CD4-positive, CD25-positive, alpha-beta regulatory T cell (primary cell): ENCODE data around the gene AUTS2. TPM values are rescaled to one million over a fixed set of nuclear protein-coding genes. Genes with fewer than 3 reads are reported as not detected.

Source experiments
- ATAC-seq, 2 donors: fragments of 150-1000 bp; cut with Tn5 transposase; one replicate each; pipeline ENCODE4 v1.10.0; 2021; ENCODE audit warnings: low read depth in 2 of 2, moderate number of reproducible peaks in 2 of 2, moderate library complexity in 1 of 2
- DNase-seq, 3 donors: peaks; one replicate each; pipeline versions ENCODE4 v3.0.0 to v3.0.0-alpha.2; 2012 to 2022; ENCODE audit warnings: mixed read lengths in 1 of 3
- H3K27ac ChIP-seq: one replicate; pipeline ENCODE4 v1.7.0; 2013; ENCODE audit warnings: mild to moderate bottlenecking, low read length; ENCODE audit not compliant: insufficient read depth, poor library complexity, severe bottlenecking
- H3K27me3 ChIP-seq: one replicate; pipeline ENCODE4 v1.7.0; 2013; ENCODE audit warnings: low read length; ENCODE audit not compliant: control insufficient read depth, insufficient read depth
- H3K36me3 ChIP-seq: one replicate; pipeline ENCODE4 v1.7.0; 2013; ENCODE audit warnings: mild to moderate bottlenecking, low read length, moderate library complexity; ENCODE audit not compliant: control insufficient read depth, insufficient read depth
- H3K4me1 ChIP-seq: 2 replicates; pipeline ENCODE4 v1.7.0; 2013; ENCODE audit warnings: mild to moderate bottlenecking, low read length; ENCODE audit not compliant: insufficient read depth, control insufficient read depth, poor library complexity, severe bottlenecking
- H3K4me3 ChIP-seq: one replicate; pipeline ENCODE4 v1.7.0; 2013; ENCODE audit warnings: low read depth, mild to moderate bottlenecking, low read length, moderate library complexity
- H3K9me3 ChIP-seq, 2 experiments: 1 replicate in 1 of 2; 2 replicates in 1 of 2; pipeline ENCODE4 v1.7.0; 2013; ENCODE audit warnings: low read length in 2 of 2, mild to moderate bottlenecking in 1 of 2, moderate library complexity in 1 of 2; ENCODE audit not compliant: control insufficient read depth in 2 of 2
- H3K27ac Mint-ChIP-seq, 3 donors: one replicate each; pipeline ENCODE4 v1.8.0; 2020 to 2022; ENCODE audit warnings: mild to moderate bottlenecking in 3 of 3, mixed read lengths in 3 of 3, moderate library complexity in 2 of 3
- H3K27me3 Mint-ChIP-seq: one replicate; pipeline ENCODE4 v1.8.0; 2022; ENCODE audit warnings: mild to moderate bottlenecking, mixed read lengths
- H3K36me3 Mint-ChIP-seq: one replicate; pipeline ENCODE4 v1.8.0; 2020; ENCODE audit warnings: mixed read lengths
- H3K4me1 Mint-ChIP-seq, 4 donors: one replicate each; pipeline ENCODE4 v1.8.0; 2020 to 2022; ENCODE audit warnings: mixed read lengths in 4 of 4, mild to moderate bottlenecking in 1 of 4
- H3K4me3 Mint-ChIP-seq, 4 donors: one replicate each; pipeline ENCODE4 v1.8.0; 2020 to 2022; ENCODE audit warnings: mild to moderate bottlenecking in 4 of 4, mixed read lengths in 4 of 4, moderate library complexity in 3 of 4
- H3K9me3 Mint-ChIP-seq, 7 donors: one replicate each; pipeline ENCODE4 v1.8.0; 2020 to 2022; ENCODE audit warnings: mixed read lengths in 7 of 7, mild to moderate bottlenecking in 3 of 7, moderate library complexity in 2 of 7
- polyA plus RNA-seq, 4 donors: library from polyadenylated mRNA; unstranded; fragments of 300-500 nt; fragmentation: Illumina TruSeq; gene quantifications; one replicate each; pipeline ENCODE4 v1.2.3, GENCODE V29; 2021
- total RNA-seq: library from RNA; stranded (reverse); gene quantifications from one replicate; pipeline ENCODE4 v1.2.3, GENCODE V29; 2022

AUTS2 gene
- total and polyA plus RNA-seq, 5 donors from 2014 or later: 0.47 to 32.4 (median 0.74) TPM

GRCh38 chr7:69719717-69720116 is 121.4 kb downstream of the AUTS2 start:
- Mint-ChIP-seq H3K36me3 (no peaks in the 10 kb centered on the region), H3K27me3 (no peaks in the 10 kb centered on the region), H3K4me1 (no peaks in the 10 kb centered on the region), H3K27ac (no peak overlapping the region), H3K9me3 (peaks cover 0 to 3% (median 0%) of the 10 kb centered on the region in 7 donors), H3K4me3 (no peak overlapping the region)
- Histone ChIP-seq H3K4me3 (no peak overlapping the region), H3K27me3 (no peaks in the 10 kb centered on the region), H3K4me1 (no peaks in the 10 kb centered on the region), H3K9me3 (no peaks in the 10 kb centered on the region), H3K36me3 (no peaks in the 10 kb centered on the region), H3K27ac (no peak overlapping the region)
- DNase-seq (no peak), ATAC-seq (no peak)

GRCh38 chr7:69722843-69723242 is 124.6 kb downstream of the AUTS2 start:
- Mint-ChIP-seq H3K4me1 (no peaks in the 10 kb centered on the region), H3K9me3 (peaks cover 0 to 5% (median 0%) of the 10 kb centered on the region in 7 donors), H3K27me3 (peaks cover 10% of the 10 kb centered on the region), H3K36me3 (no peaks in the 10 kb centered on the region), H3K4me3 (no peak overlapping the region), H3K27ac (no peak overlapping the region)
- Histone ChIP-seq H3K4me1 (no peaks in the 10 kb centered on the region), H3K4me3 (no peak overlapping the region), H3K27ac (no peak overlapping the region), H3K36me3 (no peaks in the 10 kb centered on the region), H3K27me3 (no peaks in the 10 kb centered on the region), H3K9me3 (no peaks in the 10 kb centered on the region)
- no peak for ATAC-seq
- DNase-seq: no peak

DNA sequence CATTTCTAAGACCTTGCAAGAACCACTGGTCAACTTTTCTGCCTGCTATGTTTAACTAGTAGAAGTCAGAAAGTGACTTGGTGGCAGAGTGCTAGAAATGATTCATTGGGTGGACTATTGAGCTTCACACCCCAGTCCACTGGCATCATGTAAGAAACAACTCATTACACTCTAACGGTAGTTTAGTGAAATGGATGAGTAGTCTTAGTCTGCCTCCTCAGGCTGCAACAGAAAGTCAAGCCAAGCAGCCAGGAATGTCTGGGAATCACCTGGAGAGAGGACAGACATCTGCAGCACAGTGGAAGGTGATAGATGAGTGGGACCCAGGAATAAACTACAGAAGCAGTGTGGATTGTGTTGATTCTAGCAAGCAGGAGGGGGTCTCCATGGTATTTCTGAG is 125.4 kb downstream of the AUTS2 start:
- peaks cover 10% of the 10 kb centered on the region for H3K27me3 Mint-ChIP-seq
- no peaks in the 10 kb centered on the region for H3K4me1 ChIP-seq
- ATAC-seq: no peak

GRCh38 chr7:69728304-69728703 is 130.0 kb downstream of the AUTS2 start:
- Histone ChIP-seq H3K27ac (no peak overlapping the region), H3K4me1 (no peaks in the 10 kb centered on the region), H3K27me3 (no peaks in the 10 kb centered on the region), H3K4me3 (no peak overlapping the region), H3K9me3 (no peaks in the 10 kb centered on the region), H3K36me3 (no peaks in the 10 kb centered on the region)
- Mint-ChIP-seq H3K36me3 (no peaks in the 10 kb centered on the region), H3K27me3 (peaks cover 10% of the 10 kb centered on the region), H3K27ac (no peak overlapping the region), H3K4me3 (no peak overlapping the region), H3K4me1 (no peaks in the 10 kb centered on the region), H3K9me3 (peaks cover 0 to 5% (median 0%) of the 10 kb centered on the region in 7 donors)
- ATAC-seq: no peak
- DNase-seq: no peak

More for the DNA sequence above, 125.4 kb downstream of the AUTS2 start:
- no peaks in the 10 kb centered on the region for H3K9me3 ChIP-seq
- no peaks in the 10 kb centered on the region for H3K36me3 ChIP-seq
- Mint-ChIP-seq H3K27ac (no peak overlapping the region), H3K9me3 (peaks cover 0 to 5% (median 0%) of the 10 kb centered on the region in 7 donors), H3K4me1 (no peaks in the 10 kb centered on the region), H3K36me3 (no peaks in the 10 kb centered on the region), H3K4me3 (no peak overlapping the region)
- no peak overlapping the region for H3K27ac ChIP-seq
- H3K27me3 ChIP-seq: no peaks in the 10 kb centered on the region
- DNase-seq: no peak
- no peak overlapping the region for H3K4me3 ChIP-seq

DNA sequence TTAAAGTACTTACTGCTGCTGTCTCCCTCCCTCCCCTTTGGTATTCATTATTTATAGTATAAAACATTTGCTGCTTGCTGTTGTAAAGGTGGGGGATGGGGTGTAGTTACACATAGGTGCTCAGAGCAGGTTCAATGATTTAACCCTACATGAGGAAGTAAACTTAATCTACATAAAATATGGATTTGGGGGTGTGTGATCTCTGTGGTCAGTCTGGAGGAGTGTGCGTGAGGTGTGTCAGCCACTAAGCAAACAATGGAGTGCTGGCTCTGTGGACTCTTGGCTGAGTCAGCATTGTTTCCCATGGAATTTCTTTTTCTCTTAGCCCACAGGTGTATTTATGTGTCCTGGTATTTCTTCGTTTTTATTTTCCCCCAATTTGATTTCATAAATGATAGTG is 133.9 kb downstream of the AUTS2 start:
- Histone ChIP-seq H3K4me1 (no peaks in the 10 kb centered on the region), H3K36me3 (no peaks in the 10 kb centered on the region), H3K27ac (no peak overlapping the region), H3K9me3 (no peaks in the 10 kb centered on the region), H3K27me3 (no peaks in the 10 kb centered on the region), H3K4me3 (no peak overlapping the region)
- Mint-ChIP-seq H3K9me3 (no peaks in the 10 kb centered on the region), H3K4me1 (no peaks in the 10 kb centered on the region), H3K36me3 (no peaks in the 10 kb centered on the region), H3K27ac (no peak overlapping the region), H3K27me3 (peaks cover 6% of the 10 kb centered on the region), H3K4me3 (no peak overlapping the region)
- DNase-seq (no peak), ATAC-seq (no peak)

GRCh38 chr7:69735582-69735981 is 137.3 kb downstream of the AUTS2 start:
- Mint-ChIP-seq H3K4me1 (peaks cover 2 to 13% (median 10%) of the 10 kb centered on the region in 4 donors), H3K27ac (no peak overlapping the region), H3K27me3 (peaks cover 6% of the 10 kb centered on the region), H3K9me3 (peaks cover 0 to 2% (median 0%) of the 10 kb centered on the region in 7 donors), H3K4me3 (no peak overlapping the region), H3K36me3 (no peaks in the 10 kb centered on the region)
- Histone ChIP-seq H3K36me3 (no peaks in the 10 kb centered on the region), H3K9me3 (no peaks in the 10 kb centered on the region), H3K4me3 (no peak overlapping the region), H3K4me1 (no peaks in the 10 kb centered on the region), H3K27me3 (no peaks in the 10 kb centered on the region), H3K27ac (no peak overlapping the region)
- no peak for DNase-seq
- no peak for ATAC-seq

- H3K4me3 Mint-ChIP-seq: no peak overlapping the region
- no peak overlapping the region for H3K4me3 ChIP-seq
- no peaks in the 10 kb centered on the region for H3K27me3 ChIP-seq
- no peaks in the 10 kb centered on the region for H3K36me3 Mint-ChIP-seq
- H3K4me1 ChIP-seq: no peaks in the 10 kb centered on the region
- peaks cover 6% of the 10 kb centered on the region for H3K27me3 Mint-ChIP-seq
- H3K9me3 Mint-ChIP-seq: peaks cover 0 to 2% (median 0%) of the 10 kb centered on the region in 7 donors
- no peak overlapping the region for H3K27ac Mint-ChIP-seq
- ATAC-seq (no peak), DNase-seq (no peak)
- peaks cover 2 to 13% (median 10%) of the 10 kb centered on the region in 4 donors for H3K4me1 Mint-ChIP-seq
- H3K36me3 ChIP-seq: no peaks in the 10 kb centered on the region
- no peaks in the 10 kb centered on the region for H3K9me3 ChIP-seq
- no peak overlapping the region for H3K27ac ChIP-seq
These were observed 138.0 kb downstream of the AUTS2 start for GRCh38 chr7:69736126-69736810.

GRCh38 chr7:69738396-69738951 is 140.2 kb downstream of the AUTS2 start:
- H3K9me3 ChIP-seq: no peaks in the 10 kb centered on the region
- peaks cover 2 to 13% (median 10%) of the 10 kb centered on the region in 4 donors for H3K4me1 Mint-ChIP-seq
- peaks cover 6% of the 10 kb centered on the region for H3K27me3 Mint-ChIP-seq
- no peak overlapping the region for H3K27ac Mint-ChIP-seq
- H3K4me1 ChIP-seq: no peaks in the 10 kb centered on the region
- ATAC-seq (no peak), DNase-seq (no peak)
- H3K4me3 Mint-ChIP-seq: no peak overlapping the region
- no peaks in the 10 kb centered on the region for H3K36me3 Mint-ChIP-seq
- no peaks in the 10 kb centered on the region for H3K36me3 ChIP-seq
- no peak overlapping the region for H3K27ac ChIP-seq
- no peak overlapping the region for H3K4me3 ChIP-seq
- peaks cover 0 to 2% (median 0%) of the 10 kb centered on the region in 7 donors for H3K9me3 Mint-ChIP-seq
- no peaks in the 10 kb centered on the region for H3K27me3 ChIP-seq
